HG03103 (cell line): Measurements from ENCODE around the gene PDZK1IP1.
A peak's percentile ranks its signal among the peaks of the same experiment; 100 is the strongest.
"Not testable (repeated sequence)": the region's sequence is repeated elsewhere in the genome, so short reads cannot be mapped to it uniquely, and the experiment has no call there.

ENCODE experiments used
- ATAC-seq: cut with Tn5 transposase; IDR thresholded peaks from one replicate; pipeline ENCODE4 v1.9.1; 2021; ENCODE audit warnings: low read depth; ENCODE audit not compliant: unreplicated experiment

Gene PDZK1IP1

DNA sequence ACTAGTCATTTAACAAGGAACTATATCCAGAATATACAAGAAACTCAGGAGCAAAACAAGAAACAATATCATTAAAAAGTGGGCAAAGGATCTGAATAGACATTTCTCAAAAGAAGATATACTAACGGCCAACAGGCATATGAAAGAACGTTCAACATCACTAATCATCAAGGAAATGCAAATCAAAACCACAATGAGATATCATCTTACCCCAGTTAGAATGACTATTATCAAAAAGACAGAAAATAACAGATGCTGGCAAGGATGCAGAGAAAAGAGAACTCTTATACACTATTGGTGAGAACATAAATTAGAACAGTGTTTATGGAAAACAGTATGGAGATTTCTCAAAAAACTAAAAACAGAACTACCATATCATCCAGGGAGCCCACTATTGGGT is 13.7 kb upstream of the PDZK1IP1 start:
- not testable (repeated sequence) for ATAC-seq

DNA sequence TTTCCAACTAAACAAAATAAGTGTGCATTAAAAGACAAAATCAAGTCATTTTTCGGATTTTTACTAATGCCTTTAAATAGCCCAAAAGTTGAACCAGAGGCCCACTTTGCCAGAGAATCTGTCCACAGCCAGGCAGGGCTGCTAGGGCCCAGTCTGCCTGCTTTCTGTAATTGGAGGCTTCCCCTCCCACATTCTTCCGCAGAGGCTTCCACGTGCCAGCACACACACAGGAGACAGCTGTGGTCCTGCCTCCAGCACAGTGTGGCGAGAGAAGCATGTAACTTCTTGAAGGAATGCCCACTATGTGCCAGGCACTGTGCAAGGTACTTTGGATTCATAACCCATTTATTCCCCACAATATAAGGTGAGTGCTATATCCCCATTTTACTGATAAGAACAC is 11.3 kb upstream of the PDZK1IP1 start:
- no peak for ATAC-seq

DNA sequence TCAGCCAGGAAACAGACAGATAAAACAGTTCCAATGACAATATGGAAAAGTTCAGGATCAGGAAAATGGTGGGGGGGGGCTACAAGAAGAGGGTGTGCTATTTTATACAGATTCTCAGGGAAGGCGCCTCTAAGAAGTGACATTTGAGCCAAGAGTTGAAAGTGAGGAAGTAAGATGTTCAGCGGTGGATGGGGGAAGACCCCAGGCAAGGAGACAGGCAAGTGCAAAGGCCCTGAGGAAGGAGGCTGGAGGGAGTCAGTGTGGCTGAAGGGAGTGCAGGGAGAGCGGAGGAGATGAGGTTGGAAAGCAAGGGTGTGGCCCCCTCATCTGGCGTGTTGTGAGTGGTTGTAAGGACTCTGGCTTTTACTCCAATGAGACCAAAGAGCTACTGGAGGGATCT is 8.4 kb upstream of the PDZK1IP1 start:
- ATAC-seq = no peak

DNA sequence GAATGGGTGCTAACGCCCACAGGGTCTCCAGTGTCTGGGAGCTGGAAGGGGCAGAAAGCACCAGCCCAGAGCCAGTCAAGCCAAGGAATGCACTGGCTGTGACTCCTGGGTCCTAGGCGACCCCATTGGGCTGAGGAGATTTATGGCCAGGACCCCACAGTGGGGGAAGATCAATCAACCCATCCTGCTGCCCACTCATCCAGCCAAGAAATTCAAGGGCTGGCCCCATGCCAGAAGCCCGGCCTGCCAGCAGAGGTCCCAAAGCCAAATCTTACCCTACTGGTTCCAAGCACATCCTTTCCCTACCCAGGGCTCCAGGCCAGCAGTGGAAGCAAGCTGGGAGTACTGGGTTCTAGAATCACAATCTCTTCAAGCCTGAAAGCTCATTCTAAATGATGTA is 6.8 kb upstream of the PDZK1IP1 start:
- ATAC-seq = no peak

DNA sequence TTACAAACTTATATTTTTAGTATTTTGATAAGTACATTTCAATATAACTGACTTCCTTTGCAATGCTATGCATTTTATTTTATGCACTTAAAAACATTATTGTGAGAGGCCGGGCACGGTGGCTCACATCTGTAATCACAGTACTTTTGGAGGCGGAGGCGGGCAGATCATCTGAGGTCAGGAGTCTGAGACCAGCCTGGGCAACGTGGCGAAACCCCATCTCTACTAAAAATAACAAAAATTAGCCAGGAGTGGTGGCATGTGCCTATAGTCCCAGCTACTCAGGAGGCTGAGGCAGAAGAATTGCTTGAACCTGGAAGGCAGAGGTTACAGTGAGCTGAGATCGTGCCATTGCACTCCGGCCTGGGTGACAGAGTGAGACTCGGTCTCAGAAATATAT is 6.1 kb upstream of the PDZK1IP1 start:
- ATAC-seq = not testable (repeated sequence)

DNA sequence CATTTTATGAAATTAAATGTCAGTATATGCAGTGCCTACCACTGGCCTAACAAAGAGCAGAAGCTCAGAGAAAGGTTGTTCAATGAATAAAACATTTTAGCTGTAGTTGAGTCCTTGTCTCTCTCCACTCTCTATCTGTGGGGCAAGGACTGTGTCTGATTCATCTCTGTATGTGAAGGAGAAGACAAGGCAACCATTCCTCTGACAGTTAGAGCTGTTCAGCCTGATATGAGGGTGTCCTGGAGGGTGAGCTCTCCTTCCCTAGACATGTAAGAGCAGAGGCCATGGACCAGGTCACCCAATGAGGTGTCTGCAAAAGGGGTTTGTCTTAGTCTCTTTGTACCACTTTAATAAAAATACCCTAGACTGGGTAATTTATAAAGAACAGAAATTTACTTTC is 4.5 kb upstream of the PDZK1IP1 start:
- no peak for ATAC-seq

GRCh38 chr1:47193496-47193895 is 3.7 kb upstream of the PDZK1IP1 start:
- ATAC-seq = not testable (repeated sequence)

DNA sequence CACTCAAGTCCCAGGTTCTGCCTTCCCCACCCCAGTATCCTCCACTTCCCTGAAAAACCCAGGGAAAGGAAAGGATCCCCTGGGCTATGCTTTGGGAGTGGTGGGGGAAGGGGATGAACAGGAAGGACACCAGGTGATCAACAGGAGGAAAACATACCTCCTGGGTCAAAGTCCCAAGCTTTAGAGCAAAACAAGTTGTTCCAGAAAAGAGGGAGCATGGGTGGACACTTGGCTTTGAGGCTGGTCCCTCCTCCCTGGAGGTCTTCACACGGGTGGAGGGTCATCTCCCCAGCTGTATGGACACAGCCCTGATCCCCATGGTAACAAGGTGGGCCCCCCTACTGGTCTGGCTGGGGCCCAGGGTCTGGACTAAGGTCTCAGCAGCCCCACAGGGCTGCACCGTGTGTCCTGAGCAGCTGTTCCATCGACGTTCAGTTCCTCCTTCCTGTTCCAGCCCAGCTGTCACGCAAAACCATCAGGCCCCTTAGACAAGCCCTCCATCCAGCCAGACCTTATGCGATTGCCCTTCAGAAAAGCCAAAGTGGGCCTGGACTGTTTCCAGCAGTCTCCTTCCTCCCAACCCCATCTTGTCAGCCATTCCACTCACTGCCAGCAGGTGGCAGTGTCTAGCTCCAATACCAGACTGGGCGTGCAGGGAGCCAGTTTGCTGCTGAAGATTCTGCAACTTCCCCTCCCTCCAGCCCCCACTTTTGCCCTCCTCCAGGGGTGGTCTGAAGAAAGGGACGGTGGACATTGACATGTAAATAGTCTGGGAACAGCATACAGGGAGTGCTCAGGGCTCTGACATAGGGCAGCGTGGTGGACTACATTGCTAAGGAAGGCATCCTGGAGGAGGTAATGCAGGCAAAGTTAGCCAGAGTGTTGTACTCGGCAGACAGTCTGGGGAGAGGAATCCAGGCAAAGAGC is 2.9 kb upstream of the PDZK1IP1 start:
- peak; percentile 61 for ATAC-seq

DNA sequence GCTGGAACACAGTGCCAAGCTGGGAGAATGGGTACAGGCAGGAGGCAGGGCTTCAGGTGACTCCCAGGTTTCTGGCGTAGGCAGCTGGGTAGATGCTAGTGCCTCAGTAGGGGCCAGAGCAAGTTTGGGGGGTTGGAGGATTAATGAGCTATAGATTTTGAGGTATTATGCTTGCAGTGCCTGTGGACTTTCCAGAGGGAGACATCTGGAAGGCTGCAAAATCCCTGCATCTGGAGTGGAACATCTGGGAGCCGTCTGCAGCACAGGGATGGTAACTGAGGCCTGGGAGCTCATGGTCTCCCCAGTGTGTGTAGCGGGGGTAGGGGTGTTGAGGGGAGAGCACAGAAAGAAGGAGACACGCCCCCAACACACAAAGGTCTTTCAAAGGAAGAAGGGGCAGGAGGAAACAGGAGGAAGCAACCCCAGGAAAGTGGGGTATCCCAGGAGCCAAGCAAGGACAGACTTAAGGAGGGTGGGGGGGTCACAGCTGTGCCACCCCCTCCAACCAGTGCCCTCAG is 2.2 kb upstream of the PDZK1IP1 start:
- ATAC-seq = no peak

- no peak for ATAC-seq
Observed at GRCh38 chr1:47190857-47191256, 1.0 kb upstream of the PDZK1IP1 start.

DNA sequence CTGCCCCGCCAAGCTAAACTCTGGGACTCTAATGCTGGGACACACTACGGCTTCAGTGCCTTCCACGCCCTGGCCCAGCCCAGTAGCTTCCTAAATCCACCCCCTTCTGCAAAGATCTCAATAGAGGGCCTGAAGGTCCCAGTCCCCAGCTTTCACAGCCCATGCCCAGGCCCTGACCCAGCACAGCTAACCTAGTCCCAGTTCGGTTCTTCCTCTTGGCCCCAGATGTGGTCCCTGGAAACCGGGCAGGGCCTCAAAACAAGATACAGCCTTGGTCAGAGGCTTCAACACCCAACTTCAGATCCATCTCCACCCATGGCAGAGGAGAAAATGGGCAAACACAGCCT is 646 bp upstream of the PDZK1IP1 start:
- no peak for ATAC-seq

DNA sequence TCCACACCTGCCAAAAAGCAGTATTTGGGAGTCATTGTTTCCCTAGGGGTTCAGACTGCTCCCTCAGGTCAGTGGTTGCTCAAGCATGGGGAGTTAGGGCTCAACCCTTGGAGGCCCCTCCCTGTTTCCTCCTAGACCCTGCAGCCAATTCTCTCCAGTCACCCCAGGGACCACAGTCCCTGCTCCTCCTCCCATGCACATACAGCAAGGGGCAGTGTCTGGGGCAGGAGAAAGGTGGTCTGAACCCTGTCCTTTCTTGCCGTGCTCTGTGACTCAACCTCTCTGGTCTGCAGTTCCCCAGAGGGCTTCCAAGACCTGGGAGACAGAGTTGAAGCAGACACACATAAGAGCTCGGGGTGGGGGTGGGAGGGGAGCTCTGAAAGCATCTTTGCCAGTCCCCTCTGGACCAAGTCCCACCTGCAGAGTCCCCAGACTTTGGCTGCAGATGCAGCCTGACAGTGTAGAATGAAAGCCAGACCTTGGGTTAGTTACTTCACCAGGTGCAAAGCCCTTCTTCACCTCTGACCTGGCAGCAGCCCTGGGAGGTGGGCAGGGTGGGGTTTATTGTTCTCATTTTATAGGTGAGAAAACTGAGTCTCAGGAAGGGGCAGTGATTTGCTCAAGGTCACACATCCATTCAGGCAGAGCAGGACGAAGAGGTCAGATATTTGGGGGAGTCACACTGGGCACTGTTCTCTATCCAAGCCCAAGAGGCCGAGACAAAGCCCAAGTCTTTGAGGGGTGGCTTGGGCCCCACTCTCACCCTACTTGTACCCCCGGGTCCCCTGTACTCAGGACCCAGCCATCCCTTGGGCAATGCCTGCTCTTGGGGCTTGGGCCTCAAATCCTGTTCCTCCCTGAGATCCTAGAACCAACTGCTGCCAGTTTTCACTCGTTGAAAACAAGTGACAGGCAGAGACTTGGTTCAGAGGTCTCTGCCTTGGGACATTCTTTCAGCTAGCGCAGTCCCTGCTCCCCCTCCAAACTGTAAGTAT is 748 bp downstream of the PDZK1IP1 start:
- ATAC-seq = no peak

- ATAC-seq = no peak
Observed at GRCh38 chr1:47187926-47188250, 1.9 kb downstream of the PDZK1IP1 start.

GRCh38 chr1:47187231-47187925 is 2.5 kb downstream of the PDZK1IP1 start:
- ATAC-seq = no peak

DNA sequence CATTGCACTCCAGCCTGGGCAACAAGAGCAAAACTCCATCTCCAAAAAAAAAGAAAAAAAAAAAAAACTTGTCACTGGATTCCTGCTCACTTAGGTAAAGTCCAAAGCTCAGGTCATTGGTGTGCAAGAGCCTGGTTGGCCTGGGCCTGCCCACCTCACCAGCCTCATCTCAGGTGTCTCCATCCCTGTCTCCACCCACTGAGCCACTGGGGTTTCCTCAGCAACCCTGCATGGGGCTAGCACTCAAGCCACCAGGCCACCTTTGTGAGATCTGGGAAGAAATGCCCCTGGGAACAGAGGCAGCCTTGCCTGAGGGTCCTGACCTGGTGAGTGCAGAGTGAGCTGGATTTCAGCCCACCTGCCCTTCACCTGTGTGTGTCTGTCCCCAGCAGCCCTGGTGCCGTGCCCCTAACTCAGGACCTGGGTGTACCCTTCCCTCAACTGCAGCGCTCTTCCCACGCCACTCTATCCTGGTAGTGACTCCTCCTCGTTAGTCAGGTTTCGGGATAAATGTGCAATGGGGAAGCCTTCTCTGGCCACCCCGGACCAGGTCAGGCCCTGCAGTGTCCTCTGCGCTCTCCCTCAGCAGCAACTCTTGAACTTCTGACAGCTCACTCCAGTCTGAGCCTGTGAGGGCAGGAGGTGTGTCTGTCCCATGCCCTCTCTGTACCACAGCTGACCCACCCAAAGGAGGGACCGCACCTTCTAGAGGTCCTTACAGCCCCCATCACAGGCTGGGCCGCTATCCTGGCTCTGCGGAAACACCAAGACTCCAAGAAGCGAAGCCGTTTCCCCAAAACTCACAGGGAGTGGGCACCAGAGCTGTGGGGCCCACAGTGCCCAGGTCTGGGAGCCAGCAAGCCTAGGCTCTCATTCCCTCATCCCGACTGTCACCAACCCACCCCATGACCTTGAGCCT is 3.3 kb downstream of the PDZK1IP1 start:
- ATAC-seq = no peak

- no peak for ATAC-seq
Observed at GRCh38 chr1:47184822-47185677, 4.8 kb downstream of the PDZK1IP1 start.

DNA sequence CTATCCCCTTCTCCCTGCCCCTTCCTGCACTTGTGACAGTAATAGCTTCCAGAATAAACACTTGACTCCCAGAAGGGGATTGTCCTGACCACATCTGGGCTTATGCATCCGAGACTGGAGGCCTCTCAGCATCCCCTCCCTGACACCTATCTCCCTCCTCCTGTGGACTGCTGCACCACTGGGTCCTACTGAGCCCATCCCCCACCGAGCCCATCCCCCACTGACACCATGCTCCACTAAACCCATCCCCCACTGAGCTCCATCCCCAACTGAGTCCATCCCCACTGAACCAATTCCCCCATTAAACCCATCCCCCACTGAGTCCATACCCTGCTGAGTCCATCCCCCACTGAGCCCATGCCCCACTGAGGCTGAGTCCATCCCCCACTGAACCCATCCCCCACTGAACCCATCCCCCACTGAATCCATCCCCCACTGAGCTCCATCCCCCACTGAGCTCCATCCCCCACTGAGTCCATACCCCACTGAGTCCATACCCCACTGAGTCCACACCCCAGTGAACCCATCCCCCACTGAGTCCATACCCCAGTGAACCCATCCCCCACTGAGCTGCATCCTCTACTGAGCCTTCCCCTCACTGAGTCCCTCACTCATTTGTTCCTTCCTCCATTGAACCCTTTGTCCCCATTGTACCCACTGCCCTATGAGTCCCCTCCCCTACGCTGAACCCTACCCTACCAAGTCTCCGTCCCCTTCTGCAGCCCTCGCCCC is 5.6 kb downstream of the PDZK1IP1 start:
- no peak for ATAC-seq
